Tibial nerve (tissue), 4 donors: Measurements from ENCODE around the gene HIKESHI.

ENCODE experiments used
- EP300 ChIP-seq, 2 donors: sonication (generic); formaldehyde crosslinking; IDR thresholded peaks; one replicate each; pipeline ENCODE4 v1.6.1; 2017; ENCODE audit warnings: antibody characterized with exemption in 2 of 2, mild to moderate bottlenecking in 1 of 2
- POLR2A ChIP-seq, 2 donors: fragments of 450-650 bp; IDR thresholded peaks; one replicate each; pipeline ENCODE4 v1.6.1; 2017; ENCODE audit warnings: antibody characterized with exemption in 2 of 2, mild to moderate bottlenecking in 2 of 2, moderate library complexity in 2 of 2
- TF ChIP-seq, protein P1 (sequence below), 5 experiments: fragments of 200-600 bp in 3 of 5; fragments of 450-650 bp in 2 of 5; sonication (generic) in 3 of 5; IDR thresholded peaks; one replicate each; pipeline ENCODE4 v1.5.1; 2016 to 2019; ENCODE audit warnings: antibody characterized with exemption in 5 of 5, mild to moderate bottlenecking in 3 of 5, moderate library complexity in 2 of 5

DNA sequence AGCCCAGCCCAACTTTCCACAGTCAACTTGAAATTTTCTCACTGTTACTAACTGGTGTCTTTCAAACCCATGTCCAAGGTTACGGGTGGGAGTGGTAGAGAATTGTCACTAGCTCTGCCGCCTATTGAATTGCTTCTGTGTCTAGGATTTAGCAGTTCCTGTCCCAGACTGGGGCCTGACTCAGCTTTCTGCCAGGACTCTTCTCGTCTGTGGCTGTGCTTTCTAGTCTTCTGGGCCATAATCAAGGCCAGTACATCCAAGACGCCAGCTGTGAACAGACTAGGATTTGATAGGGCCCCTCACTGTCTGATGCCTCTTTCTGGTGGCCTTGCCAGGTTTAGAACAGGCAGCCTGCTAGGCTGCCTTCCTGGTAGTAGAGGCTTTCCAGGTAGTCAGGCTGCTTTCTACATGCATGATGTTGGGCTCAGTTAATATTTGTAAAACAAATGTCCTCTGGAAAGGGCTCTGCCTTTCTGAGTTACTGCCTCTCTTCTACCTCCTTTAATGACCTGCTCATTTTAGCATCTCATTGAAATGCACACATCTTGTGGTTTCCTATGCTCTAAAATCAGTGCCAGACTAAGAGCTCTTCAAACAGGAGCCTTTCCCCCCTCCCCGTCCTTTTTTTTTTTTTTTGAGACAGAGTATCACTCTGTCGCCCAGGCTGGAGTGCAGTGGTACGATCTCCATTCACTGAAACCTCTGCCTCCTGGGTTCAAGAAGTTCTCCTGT is 13.1 kb upstream of the HIKESHI start:
- TF ChIP-seq, protein P1, sequence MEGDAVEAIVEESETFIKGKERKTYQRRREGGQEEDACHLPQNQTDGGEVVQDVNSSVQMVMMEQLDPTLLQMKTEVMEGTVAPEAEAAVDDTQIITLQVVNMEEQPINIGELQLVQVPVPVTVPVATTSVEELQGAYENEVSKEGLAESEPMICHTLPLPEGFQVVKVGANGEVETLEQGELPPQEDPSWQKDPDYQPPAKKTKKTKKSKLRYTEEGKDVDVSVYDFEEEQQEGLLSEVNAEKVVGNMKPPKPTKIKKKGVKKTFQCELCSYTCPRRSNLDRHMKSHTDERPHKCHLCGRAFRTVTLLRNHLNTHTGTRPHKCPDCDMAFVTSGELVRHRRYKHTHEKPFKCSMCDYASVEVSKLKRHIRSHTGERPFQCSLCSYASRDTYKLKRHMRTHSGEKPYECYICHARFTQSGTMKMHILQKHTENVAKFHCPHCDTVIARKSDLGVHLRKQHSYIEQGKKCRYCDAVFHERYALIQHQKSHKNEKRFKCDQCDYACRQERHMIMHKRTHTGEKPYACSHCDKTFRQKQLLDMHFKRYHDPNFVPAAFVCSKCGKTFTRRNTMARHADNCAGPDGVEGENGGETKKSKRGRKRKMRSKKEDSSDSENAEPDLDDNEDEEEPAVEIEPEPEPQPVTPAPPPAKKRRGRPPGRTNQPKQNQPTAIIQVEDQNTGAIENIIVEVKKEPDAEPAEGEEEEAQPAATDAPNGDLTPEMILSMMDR (IDR thresholded peaks at IDR 0.05), result no peak
- TF ChIP-seq EP300 (IDR thresholded peaks at IDR 0.05) (no peak), POLR2A (IDR thresholded peaks at IDR 0.05) (no peak)
